ENCODE data around the gene PLA2G2D.

Gene PLA2G2D

GRCh38 chr1:20112279-20113000 lies 6.9 kb downstream of the PLA2G2D start:
- peak; percentile 37 for DNase-seq

GRCh38 chr1:20111452-20111851 lies 7.9 kb downstream of the PLA2G2D start:
- no peak for DNase-seq

GRCh38 chr1:20110679-20111078 lies 8.7 kb downstream of the PLA2G2D start:
- DNase-seq = no peak

- no peak for DNase-seq
Observed at GRCh38 chr1:20109223-20109856, 10.0 kb downstream of the PLA2G2D start.

- DNase-seq = no peak
Observed at GRCh38 chr1:20108366-20109123, 10.8 kb downstream of the PLA2G2D start.

- DNase-seq = no peak
Observed at GRCh38 chr1:20107796-20108195, 11.5 kb downstream of the PLA2G2D start.

GRCh38 chr1:20107351-20107750 lies 12.0 kb downstream of the PLA2G2D start:
- no peak for DNase-seq

- DNase-seq = no peak
Observed at GRCh38 chr1:20105856-20106255, 13.5 kb downstream of the PLA2G2D start.

- no peak for DNase-seq
Observed at GRCh38 chr1:20102875-20103274, 16.5 kb downstream of the PLA2G2D start.

- peak; percentile 17 for DNase-seq
Observed at GRCh38 chr1:20100632-20101355, 18.5 kb downstream of the PLA2G2D start.

GRCh38 chr1:20099533-20099932 lies 19.8 kb downstream of the PLA2G2D start:
- no peak for DNase-seq

GRCh38 chr1:20096840-20097447 lies 22.4 kb downstream of the PLA2G2D start:
- no peak for DNase-seq

GRCh38 chr1:20095564-20096434 lies 23.5 kb downstream of the PLA2G2D start:
- no peak for DNase-seq

- no peak for DNase-seq
Observed at GRCh38 chr1:20093940-20094391, 25.4 kb downstream of the PLA2G2D start.

GRCh38 chr1:20093303-20093702 lies 26.0 kb downstream of the PLA2G2D start:
- no peak for DNase-seq

- DNase-seq = no peak
Observed at GRCh38 chr1:20090641-20091040, 28.7 kb downstream of the PLA2G2D start.

GRCh38 chr1:20090119-20090518 lies 29.2 kb downstream of the PLA2G2D start:
- no peak for DNase-seq

- DNase-seq = no peak
Observed at GRCh38 chr1:20089328-20090077, 29.8 kb downstream of the PLA2G2D start.

- DNase-seq = no peak
Observed at GRCh38 chr1:20087668-20088067, 31.7 kb downstream of the PLA2G2D start.

- no peak for DNase-seq
Observed at GRCh38 chr1:20086800-20087199, 32.5 kb downstream of the PLA2G2D start.

Data from NCI-H2171 (cell line).